Stomach (tissue), 9 donors: ENCODE results near the gene PTPRZ1. TPM values are rescaled to one million over a fixed set of nuclear protein-coding genes. Genes with fewer than 3 reads are reported as not detected.
A peak's percentile ranks its signal among the peaks of the same experiment; 100 is the strongest.

ENCODE experiments used
- DNase-seq, 2 donors: peaks; one replicate each; pipeline versions ENCODE4 v3.0.0 to v3.0.0-alpha.2; 2013 to 2019
- H3K27ac ChIP-seq, 5 donors: fragments of 200-600 bp in 4 of 5; sonication (generic) in 4 of 5; one replicate each; pipeline ENCODE4 v1.5.1; 2013 to 2019; ENCODE audit warnings: mild to moderate bottlenecking in 1 of 5, moderate library complexity in 1 of 5
- H3K27me3 ChIP-seq, 3 donors: fragments of 200-600 bp; sonication (generic); one replicate each; pipeline ENCODE4 v1.5.1; 2017 to 2019; ENCODE audit warnings: mixed run types in 1 of 3
- H3K36me3 ChIP-seq, 4 donors: fragments of 200-600 bp; sonication (generic); 1 replicate in 3 of 4; 2 replicates in 1 of 4; pipeline ENCODE4 v1.5.1; 2016 to 2019
- H3K4me1 ChIP-seq, 4 donors: fragments of 200-600 bp; sonication (generic); one replicate each; pipeline ENCODE4 v1.5.1; 2016 to 2019
- H3K4me3 ChIP-seq, 4 donors: fragments of 200-600 bp; sonication (generic) in 3 of 4; one replicate each; pipeline ENCODE4 v1.5.1; 2016 to 2019; ENCODE audit warnings: mild to moderate bottlenecking in 1 of 4
- H3K9me3 ChIP-seq, 4 donors: fragments of 200-600 bp; sonication (generic); one replicate each; pipeline ENCODE4 v1.5.1; 2016 to 2019
- CTCF ChIP-seq, 7 experiments: fragments of 450-650 bp in 4 of 7; fragments of 200-600 bp in 3 of 7; sonication (generic) in 3 of 7; IDR thresholded peaks; one replicate each; pipeline ENCODE4 v1.5.1; 2016 to 2019; ENCODE audit warnings: antibody characterized with exemption in 7 of 7, control low read depth in 2 of 7, mild to moderate bottlenecking in 1 of 7
- EP300 ChIP-seq: sonication (generic); formaldehyde crosslinking; IDR thresholded peaks from one replicate; pipeline ENCODE4 v1.6.1; 2017; ENCODE audit warnings: antibody characterized with exemption
- POLR2A ChIP-seq, 4 donors: fragments of 450-650 bp; IDR thresholded peaks; one replicate each; pipeline ENCODE4 v1.6.1; 2016; ENCODE audit warnings: antibody characterized with exemption in 4 of 4, control low read depth in 2 of 4, mild to moderate bottlenecking in 1 of 4, moderate library complexity in 1 of 4
- POLR2AphosphoS5 ChIP-seq, 3 donors: sonication (generic); formaldehyde crosslinking; IDR thresholded peaks; one replicate each; pipeline ENCODE4 v1.6.1; 2016; ENCODE audit warnings: antibody characterized with exemption in 3 of 3
- WGBS, 5 donors: extraction: QIAGEN DNeasy Blood & Tissue Kit in 3 of 5; methylation state at CpG; one replicate each; pipeline versions ENCODE4 v1.1.5 to v1.1.7; 2013 to 2018; 5-methylcytosine and 5-hydroxymethylcytosine counted together
- intact Hi-C: fragments of 100-400 bp; cut with DNase I; formaldehyde crosslinking; loops from one replicate; pipeline ENCODE4 v1.15.1; 2023; ENCODE audit warnings: low total_unique reads
- polyA plus RNA-seq, 3 donors: library from polyadenylated mRNA; stranded (reverse); fragments of 200-250 nt; gene quantifications; one replicate each; pipeline ENCODE4 v1.2.3, GENCODE V29; 2013
- total RNA-seq, 5 donors: library from RNA; depleted of rRNA; stranded (reverse); fragments of >200 nt; gene quantifications; one replicate each; pipeline versions ENCODE4 v1.1.0 to v1.2.3, GENCODE V29; 2014 to 2016
- donor health status: healthy with polysubstance abuse.
- donor health status: Bipolar disorder and iron deficiency.
- donor health status: healthy.

The PTPRZ1 gene
- total and polyA plus RNA-seq, 8 donors, result 0.29 to 31.6 (median 18.1) TPM

GRCh38 chr7:121860953-121861352 lies 12.0 kb upstream of the PTPRZ1 start:
- no peaks in the 10 kb centered on the region for H3K4me1 ChIP-seq
- no peaks in the 10 kb centered on the region for H3K27me3 ChIP-seq
- TF ChIP-seq POLR2AphosphoS5 (IDR thresholded peaks at IDR 0.05) (no peak), POLR2A (IDR thresholded peaks at IDR 0.05) (no peak), CTCF (IDR thresholded peaks at IDR 0.05) (no peak), EP300 (no peak)
- DNase-seq, result no peak
- intact Hi-C loops, result no loop called here
- H3K27ac ChIP-seq, result no peak overlapping the region
- H3K4me3 ChIP-seq, result no peak overlapping the region
- H3K36me3 ChIP-seq, result no peaks in the 10 kb centered on the region
- no peaks in the 10 kb centered on the region for H3K9me3 ChIP-seq

GRCh38 chr7:121862591-121862990 lies 10.4 kb upstream of the PTPRZ1 start:
- Histone ChIP-seq H3K9me3 (no peaks in the 10 kb centered on the region), H3K27ac (no peak overlapping the region), H3K27me3 (no peaks in the 10 kb centered on the region), H3K4me1 (no peaks in the 10 kb centered on the region), H3K4me3 (no peak overlapping the region), H3K36me3 (no peaks in the 10 kb centered on the region)
- intact Hi-C loops, result no loop called here
- TF ChIP-seq POLR2AphosphoS5 (IDR thresholded peaks at IDR 0.05), result no peak
- no peak for TF ChIP-seq POLR2A (IDR thresholded peaks at IDR 0.05)
- no peak for TF ChIP-seq CTCF (IDR thresholded peaks at IDR 0.05)
- no peak for TF ChIP-seq EP300
- WGBS, 5 donors, result 56 to 68% (median 61%) methylated on average over 4 of the region's 4 CpGs
- DNase-seq, result no peak

GRCh38 chr7:121871188-121871587 lies 1.8 kb upstream of the PTPRZ1 start:
- TF ChIP-seq EP300, result no peak
- TF ChIP-seq CTCF (IDR thresholded peaks at IDR 0.05), result no peak
- no peak for TF ChIP-seq POLR2A (IDR thresholded peaks at IDR 0.05)
- TF ChIP-seq POLR2AphosphoS5 (IDR thresholded peaks at IDR 0.05), result no peak
- peaks cover 6 to 21% (median 17%) of the 10 kb centered on the region in 4 donors for H3K4me1 ChIP-seq
- no peak overlapping the region for H3K27ac ChIP-seq
- H3K27me3 ChIP-seq, result peaks cover 0 to 41% (median 14%) of the 10 kb centered on the region in 3 donors
- intact Hi-C loops, result no loop called here
- H3K4me3 ChIP-seq, result no peak overlapping the region
- no peaks in the 10 kb centered on the region for H3K9me3 ChIP-seq
- H3K36me3 ChIP-seq, result no peaks in the 10 kb centered on the region
- no peak for DNase-seq

- peak overlapping the region; percentile 56 to 69 (median 62) for H3K4me3 ChIP-seq
- H3K4me1 ChIP-seq, result peaks cover 6 to 21% (median 17%) of the 10 kb centered on the region in 4 donors
- intact Hi-C loops, result no loop called here
- 1 to 3% (median 2%) methylated on average over 31 to 51 of the region's 51 CpGs for WGBS, 5 donors
- H3K9me3 ChIP-seq, result no peaks in the 10 kb centered on the region
- peak overlapping the region; percentile 34 to 70 (median 62) for H3K27ac ChIP-seq
- TF ChIP-seq EP300 (no peak), POLR2A (IDR thresholded peaks at IDR 0.05) (no peak), POLR2AphosphoS5 (IDR thresholded peaks at IDR 0.05) (no peak), CTCF (IDR thresholded peaks at IDR 0.05) (no peak)
- DNase-seq, result peak; percentile 27 to 61
- peaks cover 0 to 41% (median 14%) of the 10 kb centered on the region in 3 donors for H3K27me3 ChIP-seq
- H3K36me3 ChIP-seq, result no peaks in the 10 kb centered on the region
Measured at GRCh38 chr7:121873289-121874194, 581 bp downstream of the PTPRZ1 start.
